Calu3 (cell line): ENCODE data around the gene FILIP1L. TPM values are rescaled to one million over a fixed set of nuclear protein-coding genes. Genes with fewer than 3 reads are reported as not detected.

Experiments
- BruUV-seq: library from RNA; stranded (reverse); fragments of 400-500 nt; replicated peaks from 2 replicates; lab custom pipeline; 2021; lab: Mats Ljungman, UMichigan
- CTCF ChIA-PET: fragments of 300-600 bp; sonication (Branson Sonifier 250); formaldehyde crosslinking; loops from one replicate; lab custom pipeline; 2022; ENCODE audit warnings: antibody characterized with exemption; lab: Charles Lee
- DNase-seq: peaks from one replicate; pipeline ENCODE4 v3.0.0; 2022
- H3K27ac Mint-ChIP-seq: one replicate; pipeline ENCODE4 v1.8.0; 2022; ENCODE audit warnings: mixed read lengths; ENCODE audit not compliant: unreplicated experiment
- H3K27me3 Mint-ChIP-seq: one replicate; pipeline ENCODE4 v1.8.0; 2022; ENCODE audit warnings: mixed read lengths; ENCODE audit not compliant: unreplicated experiment
- H3K36me3 Mint-ChIP-seq: one replicate; pipeline ENCODE4 v1.8.0; 2022; ENCODE audit warnings: mild to moderate bottlenecking, moderate library complexity, mixed read lengths; ENCODE audit not compliant: insufficient read depth, unreplicated experiment
- H3K4me1 Mint-ChIP-seq: one replicate; pipeline ENCODE4 v1.8.0; 2022; ENCODE audit warnings: mild to moderate bottlenecking, low read depth, mixed read lengths; ENCODE audit not compliant: unreplicated experiment
- H3K4me3 Mint-ChIP-seq: one replicate; pipeline ENCODE4 v1.8.0; 2022; ENCODE audit warnings: mild to moderate bottlenecking, low read depth, moderate library complexity, mixed read lengths; ENCODE audit not compliant: unreplicated experiment
- H3K9me3 Mint-ChIP-seq: one replicate; pipeline ENCODE4 v1.8.0; 2022; ENCODE audit warnings: low read depth, mixed read lengths; ENCODE audit not compliant: unreplicated experiment
- intact Hi-C: fragments of 100-400 bp; cut with micrococcal nuclease; formaldehyde crosslinking; loops from one replicate; pipeline ENCODE4 v1.10.0; 2022; ENCODE audit not compliant: unreplicated experiment
- total RNA-seq: library from RNA; stranded (reverse); gene quantifications from 2 replicates; pipeline ENCODE4 v1.2.3, GENCODE V29; 2022
- TF ChIP-seq, protein P1 (sequence below): fragments of 200-600 bp; IDR thresholded peaks from one replicate; pipeline ENCODE4 v1.8.0; 2022; ENCODE audit warnings: antibody characterized with exemption; ENCODE audit not compliant: unreplicated experiment

Gene FILIP1L
- total RNA-seq, 1 experiment from 2014 or later, result 5.2 TPM

DNA sequence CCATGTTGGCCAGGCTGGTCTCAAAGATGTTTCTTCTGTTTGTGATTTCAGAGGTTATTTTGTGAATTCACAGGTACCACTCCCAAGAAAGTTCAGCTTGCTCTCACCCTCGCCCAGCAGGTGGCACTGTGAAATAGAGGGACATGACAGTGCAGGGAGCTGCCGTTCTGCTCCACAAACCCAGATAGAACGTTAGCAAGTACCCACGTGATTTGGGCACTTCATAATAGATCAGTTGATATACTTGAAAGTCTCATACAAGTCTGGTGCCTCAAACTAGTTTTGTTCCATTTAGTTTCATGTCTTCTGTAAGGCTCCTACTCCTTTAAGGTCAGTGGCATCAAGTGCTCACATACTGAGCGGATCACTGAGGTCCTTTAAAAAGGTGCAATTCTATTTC, 45.5 kb downstream of the FILIP1L start:
- Mint-ChIP-seq H3K4me3 (no peak overlapping the region), H3K27ac (no peak overlapping the region), H3K4me1 (no peaks in the 10 kb centered on the region), H3K36me3 (no peaks in the 10 kb centered on the region), H3K27me3 (no peaks in the 10 kb centered on the region), H3K9me3 (no peaks in the 10 kb centered on the region)
- CTCF ChIA-PET, result interaction anchor here (0.6 to 1.5 kb wide), 8 partner anchors 17 to 237 kb away, joined by 3 to 28 read pairs (median 4); partner anchors contain the start of gene TBC1D23
- intact Hi-C loops, result loop anchor here (1.0 kb wide), 1 partner anchor 185 kb away; no protein-coding TSS in a partner anchor
- BruUV-seq, result no TSS peak
- DNase-seq, result peak; percentile 79
- TF ChIP-seq, protein P1, sequence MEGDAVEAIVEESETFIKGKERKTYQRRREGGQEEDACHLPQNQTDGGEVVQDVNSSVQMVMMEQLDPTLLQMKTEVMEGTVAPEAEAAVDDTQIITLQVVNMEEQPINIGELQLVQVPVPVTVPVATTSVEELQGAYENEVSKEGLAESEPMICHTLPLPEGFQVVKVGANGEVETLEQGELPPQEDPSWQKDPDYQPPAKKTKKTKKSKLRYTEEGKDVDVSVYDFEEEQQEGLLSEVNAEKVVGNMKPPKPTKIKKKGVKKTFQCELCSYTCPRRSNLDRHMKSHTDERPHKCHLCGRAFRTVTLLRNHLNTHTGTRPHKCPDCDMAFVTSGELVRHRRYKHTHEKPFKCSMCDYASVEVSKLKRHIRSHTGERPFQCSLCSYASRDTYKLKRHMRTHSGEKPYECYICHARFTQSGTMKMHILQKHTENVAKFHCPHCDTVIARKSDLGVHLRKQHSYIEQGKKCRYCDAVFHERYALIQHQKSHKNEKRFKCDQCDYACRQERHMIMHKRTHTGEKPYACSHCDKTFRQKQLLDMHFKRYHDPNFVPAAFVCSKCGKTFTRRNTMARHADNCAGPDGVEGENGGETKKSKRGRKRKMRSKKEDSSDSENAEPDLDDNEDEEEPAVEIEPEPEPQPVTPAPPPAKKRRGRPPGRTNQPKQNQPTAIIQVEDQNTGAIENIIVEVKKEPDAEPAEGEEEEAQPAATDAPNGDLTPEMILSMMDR, result peak; percentile 46

DNA sequence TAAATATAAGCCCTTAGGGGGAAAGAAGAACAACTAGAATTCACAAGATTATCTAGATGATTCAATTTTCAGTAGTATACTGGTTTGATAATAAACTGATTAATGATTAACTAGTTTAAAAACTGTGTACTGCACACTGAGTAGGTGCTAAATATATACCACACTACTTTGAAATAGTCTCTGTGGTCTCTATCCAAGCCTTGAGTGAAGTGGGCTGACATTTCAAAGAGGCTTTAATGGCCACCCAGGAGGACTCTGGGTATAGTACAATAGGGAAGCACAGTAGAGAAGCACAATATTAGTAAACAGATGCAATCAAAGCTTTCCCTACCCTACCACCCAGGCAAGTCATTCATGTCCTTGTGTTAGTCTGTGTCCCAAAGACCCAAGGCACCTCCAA, 46.7 kb downstream of the FILIP1L start:
- Mint-ChIP-seq H3K4me3 (no peak overlapping the region), H3K27me3 (no peaks in the 10 kb centered on the region), H3K27ac (no peak overlapping the region), H3K9me3 (no peaks in the 10 kb centered on the region), H3K4me1 (no peaks in the 10 kb centered on the region), H3K36me3 (no peaks in the 10 kb centered on the region)
- BruUV-seq, result no TSS peak
- intact Hi-C loops, result no loop called here
- TF ChIP-seq, protein P1, result no peak
- DNase-seq, result no peak
- CTCF ChIA-PET, result interaction anchor here (1.5 kb wide), 1 partner anchor 224 kb away, joined by 6 read pairs; no protein-coding TSS in a partner anchor

DNA sequence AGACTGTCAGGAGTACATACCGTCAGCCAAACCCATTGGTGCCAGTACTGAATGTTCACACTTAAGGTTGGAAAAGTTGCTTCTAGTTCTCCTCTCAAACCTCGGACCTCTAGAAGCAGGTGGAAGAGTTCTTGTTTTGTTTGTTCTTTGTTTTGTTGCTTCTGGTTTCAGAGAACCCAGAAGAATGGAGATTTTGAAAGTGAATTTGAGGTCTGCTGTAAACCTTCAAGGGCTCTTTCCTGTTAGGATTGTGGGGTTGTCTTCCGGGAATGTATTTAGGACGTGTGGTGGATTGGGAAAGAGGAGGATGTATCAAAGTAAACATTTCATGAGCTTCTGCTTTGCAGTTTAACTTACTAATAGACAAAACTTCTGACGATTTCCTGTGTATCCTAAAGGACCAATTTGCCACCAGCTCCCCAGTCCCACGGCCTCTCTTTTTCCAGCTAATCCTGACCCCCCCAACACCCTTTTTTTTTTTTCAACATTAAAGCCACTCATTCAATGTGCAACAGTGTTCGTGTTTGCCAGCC, 50.3 kb downstream of the FILIP1L start:
- Mint-ChIP-seq H3K27ac (no peak overlapping the region), H3K4me1 (no peaks in the 10 kb centered on the region)

DNA sequence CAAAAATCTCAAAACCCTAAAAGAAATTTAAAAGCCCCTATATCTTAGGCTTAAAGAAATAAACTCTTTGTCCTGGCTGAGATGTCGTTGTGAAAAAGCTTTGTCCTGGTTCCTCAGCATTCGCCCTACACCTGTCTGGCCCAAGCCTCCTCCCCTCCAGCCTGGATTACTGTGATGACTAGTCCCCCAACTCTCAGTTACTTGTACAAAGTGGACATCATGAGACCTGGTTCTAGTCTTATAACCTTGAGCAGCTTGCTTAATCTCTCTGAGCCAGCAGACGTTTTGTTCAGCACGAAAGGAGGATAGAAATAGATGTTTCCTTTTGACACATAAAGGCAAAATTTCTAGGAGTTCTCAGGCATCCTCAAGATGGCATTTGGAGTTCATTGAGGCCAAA, 51.6 kb downstream of the FILIP1L start:
- intact Hi-C loops, result no loop called here
- CTCF ChIA-PET, result interaction anchor here (1.0 kb wide), 1 partner anchor 15 kb away, joined by 3 read pairs; no protein-coding TSS in a partner anchor
- no peak overlapping the region for H3K27ac Mint-ChIP-seq
- no peak for DNase-seq
- H3K27me3 Mint-ChIP-seq, result no peaks in the 10 kb centered on the region
- H3K36me3 Mint-ChIP-seq, result no peaks in the 10 kb centered on the region
- no TSS peak for BruUV-seq
- TF ChIP-seq, protein P1, result no peak
- H3K4me1 Mint-ChIP-seq, result no peaks in the 10 kb centered on the region
- no peak overlapping the region for H3K4me3 Mint-ChIP-seq
- H3K9me3 Mint-ChIP-seq, result no peaks in the 10 kb centered on the region

More for the DNA sequence above, 50.3 kb downstream of the FILIP1L start:
- CTCF ChIA-PET, result interaction anchor here (0.7 to 1.3 kb wide), 2 partner anchors 221 to 439 kb away, joined by 4 to 5 read pairs; no protein-coding TSS in a partner anchor
- Mint-ChIP-seq H3K4me3 (no peak overlapping the region), H3K27me3 (no peaks in the 10 kb centered on the region), H3K36me3 (no peaks in the 10 kb centered on the region), H3K9me3 (no peaks in the 10 kb centered on the region)
- TF ChIP-seq, protein P1, result no peak
- no TSS peak for BruUV-seq
- intact Hi-C loops, result no loop called here
- no peak for DNase-seq
